ENCODE results near the gene NRG4.

The NRG4 gene

DNA sequence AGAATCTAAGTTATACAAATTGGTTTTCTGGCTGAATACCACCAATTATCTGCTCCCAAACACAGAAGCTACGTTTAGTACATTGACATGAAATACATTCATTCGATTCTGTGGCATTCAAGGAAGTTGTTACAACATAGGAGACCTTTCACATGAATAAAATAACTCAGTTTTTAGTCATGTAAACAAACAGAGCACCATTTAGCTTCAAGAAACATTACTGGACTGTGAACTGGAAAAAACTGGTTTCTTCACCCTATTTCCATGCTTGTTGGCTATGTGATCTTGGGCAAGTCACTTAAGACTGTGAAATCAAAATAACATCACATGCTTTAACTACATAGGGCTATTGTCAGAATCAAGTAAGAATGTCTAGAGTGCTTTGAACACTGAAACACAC is 46.2 kb downstream of the NRG4 start:
- DNase-seq (ENCODE audit: low read depth, low spot score), result no peak
- no peaks in the 10 kb centered on the region for H3K9me3 ChIP-seq (ENCODE audit: insufficient read depth, low read length)
- H3K27me3 ChIP-seq (ENCODE audit: insufficient read depth, insufficient read length), result no peaks in the 10 kb centered on the region
- no peaks in the 10 kb centered on the region for H3K4me1 ChIP-seq (ENCODE audit: insufficient read depth, insufficient read length)
- H3K9ac ChIP-seq (ENCODE audit: insufficient read length, low read depth), result no peak overlapping the region
- no peaks in the 10 kb centered on the region for H3K36me3 ChIP-seq (ENCODE audit: insufficient read depth, insufficient read length, low read length)
- H3K4me3 ChIP-seq (ENCODE audit: insufficient read length, low read depth), result no peak overlapping the region
- TF ChIP-seq YY1 (IDR thresholded peaks at IDR 0.05; ENCODE audit: insufficient read depth, insufficient read length) (no peak), ZNF274 (IDR thresholded peaks at IDR 0.05; ENCODE audit: low read depth, low read length) (no peak), SUZ12 (IDR thresholded peaks at IDR 0.05; ENCODE audit: extremely low read depth, insufficient read depth, insufficient read length) (no peak)

GRCh38 chr15:75961331-75961730 is 50.9 kb downstream of the NRG4 start:
- no peaks in the 10 kb centered on the region for H3K4me1 ChIP-seq (ENCODE audit: insufficient read depth, insufficient read length)
- TF ChIP-seq ZNF274 (IDR thresholded peaks at IDR 0.05; ENCODE audit: low read depth, low read length), result no peak
- no peak for TF ChIP-seq SUZ12 (IDR thresholded peaks at IDR 0.05; ENCODE audit: extremely low read depth, insufficient read depth, insufficient read length)
- no peak for TF ChIP-seq YY1 (IDR thresholded peaks at IDR 0.05; ENCODE audit: insufficient read depth, insufficient read length)
- DNase-seq (ENCODE audit: low read depth, low spot score), result no peak
- H3K9ac ChIP-seq (ENCODE audit: insufficient read length, low read depth), result no peak overlapping the region
- no peak overlapping the region for H3K4me3 ChIP-seq (ENCODE audit: insufficient read length, low read depth)
- no peaks in the 10 kb centered on the region for H3K27me3 ChIP-seq (ENCODE audit: insufficient read depth, insufficient read length)
- no peaks in the 10 kb centered on the region for H3K36me3 ChIP-seq (ENCODE audit: insufficient read depth, insufficient read length, low read length)
- no peaks in the 10 kb centered on the region for H3K9me3 ChIP-seq (ENCODE audit: insufficient read depth, low read length)

- H3K27me3 ChIP-seq (ENCODE audit: insufficient read depth, insufficient read length), result no peaks in the 10 kb centered on the region
- DNase-seq (ENCODE audit: low read depth, low spot score), result no peak
- no peaks in the 10 kb centered on the region for H3K4me1 ChIP-seq (ENCODE audit: insufficient read depth, insufficient read length)
- no peak overlapping the region for H3K9ac ChIP-seq (ENCODE audit: insufficient read length, low read depth)
- H3K4me3 ChIP-seq (ENCODE audit: insufficient read length, low read depth), result no peak overlapping the region
- H3K36me3 ChIP-seq (ENCODE audit: insufficient read depth, insufficient read length, low read length), result no peaks in the 10 kb centered on the region
- H3K9me3 ChIP-seq (ENCODE audit: insufficient read depth, low read length), result no peaks in the 10 kb centered on the region
- TF ChIP-seq YY1 (IDR thresholded peaks at IDR 0.05; ENCODE audit: insufficient read depth, insufficient read length) (no peak), SUZ12 (IDR thresholded peaks at IDR 0.05; ENCODE audit: extremely low read depth, insufficient read depth, insufficient read length) (no peak), ZNF274 (IDR thresholded peaks at IDR 0.05; ENCODE audit: low read depth, low read length) (no peak)
These were observed 56.5 kb downstream of the NRG4 start for GRCh38 chr15:75955720-75956119.

DNA sequence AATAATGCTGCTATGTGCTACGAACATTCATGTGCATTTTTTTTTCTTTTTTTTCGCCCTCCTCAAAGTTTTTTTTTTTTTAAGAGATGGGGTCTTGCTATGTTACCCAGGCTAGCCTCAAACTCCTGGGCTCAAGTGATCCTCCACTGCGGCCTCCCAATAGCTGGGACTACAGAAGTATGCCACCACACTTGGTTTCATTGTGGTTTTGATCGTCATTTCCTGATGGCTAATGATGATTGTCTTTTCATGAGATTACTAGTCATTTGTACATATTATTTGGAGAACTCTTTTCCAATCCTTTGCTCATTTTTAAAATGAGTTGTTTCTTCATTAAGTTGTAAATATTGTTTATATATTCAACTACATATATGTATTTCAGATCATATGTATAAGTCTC is 59.7 kb downstream of the NRG4 start:
- H3K27me3 ChIP-seq (ENCODE audit: insufficient read depth, insufficient read length), result no peaks in the 10 kb centered on the region
- H3K36me3 ChIP-seq (ENCODE audit: insufficient read depth, insufficient read length, low read length), result no peaks in the 10 kb centered on the region
- H3K4me3 ChIP-seq (ENCODE audit: insufficient read length, low read depth), result no peak overlapping the region
- DNase-seq (ENCODE audit: low read depth, low spot score), result no peak
- no peak overlapping the region for H3K9ac ChIP-seq (ENCODE audit: insufficient read length, low read depth)
- TF ChIP-seq YY1 (IDR thresholded peaks at IDR 0.05; ENCODE audit: insufficient read depth, insufficient read length), result no peak
- TF ChIP-seq SUZ12 (IDR thresholded peaks at IDR 0.05; ENCODE audit: extremely low read depth, insufficient read depth, insufficient read length), result no peak
- TF ChIP-seq ZNF274 (IDR thresholded peaks at IDR 0.05; ENCODE audit: low read depth, low read length), result no peak
- no peaks in the 10 kb centered on the region for H3K4me1 ChIP-seq (ENCODE audit: insufficient read depth, insufficient read length)
- H3K9me3 ChIP-seq (ENCODE audit: insufficient read depth, low read length), result no peaks in the 10 kb centered on the region

DNA sequence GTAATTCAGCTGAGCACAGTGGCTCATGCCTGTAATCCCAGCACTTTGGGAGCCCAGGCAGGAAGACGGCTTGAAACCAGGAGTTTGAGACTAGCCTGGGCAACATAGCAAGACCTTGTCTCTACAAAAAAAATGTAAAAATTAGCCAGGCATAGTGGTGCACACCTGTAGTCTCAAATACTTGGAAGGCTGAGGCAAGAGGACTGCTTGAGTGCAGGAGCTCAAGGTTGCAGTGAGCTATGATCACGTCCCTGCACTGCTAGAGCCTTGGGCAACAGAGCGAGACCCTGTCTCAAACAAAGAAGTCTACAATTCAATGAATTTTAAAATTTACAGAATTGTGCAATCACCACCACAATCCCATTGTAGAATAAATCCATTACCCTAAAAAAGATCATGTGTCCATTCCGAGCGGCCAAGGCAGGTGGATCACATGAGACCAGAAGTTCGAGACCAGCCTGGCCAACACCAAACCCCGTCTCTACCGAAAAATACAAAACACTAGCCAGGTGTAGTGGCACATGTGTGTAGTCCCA is 63.4 kb downstream of the NRG4 start:
- DNase-seq (ENCODE audit: low read depth, low spot score), result no peak
- H3K4me3 ChIP-seq (ENCODE audit: insufficient read length, low read depth), result no peak overlapping the region
- no peak overlapping the region for H3K9ac ChIP-seq (ENCODE audit: insufficient read length, low read depth)
- no peaks in the 10 kb centered on the region for H3K36me3 ChIP-seq (ENCODE audit: insufficient read depth, insufficient read length, low read length)
- H3K9me3 ChIP-seq (ENCODE audit: insufficient read depth, low read length), result no peaks in the 10 kb centered on the region
- no peak for TF ChIP-seq SUZ12 (IDR thresholded peaks at IDR 0.05; ENCODE audit: extremely low read depth, insufficient read depth, insufficient read length)
- TF ChIP-seq YY1 (IDR thresholded peaks at IDR 0.05; ENCODE audit: insufficient read depth, insufficient read length), result no peak
- no peak for TF ChIP-seq ZNF274 (IDR thresholded peaks at IDR 0.05; ENCODE audit: low read depth, low read length)
- H3K4me1 ChIP-seq (ENCODE audit: insufficient read depth, insufficient read length), result no peaks in the 10 kb centered on the region
- no peaks in the 10 kb centered on the region for H3K27me3 ChIP-seq (ENCODE audit: insufficient read depth, insufficient read length)

DNA sequence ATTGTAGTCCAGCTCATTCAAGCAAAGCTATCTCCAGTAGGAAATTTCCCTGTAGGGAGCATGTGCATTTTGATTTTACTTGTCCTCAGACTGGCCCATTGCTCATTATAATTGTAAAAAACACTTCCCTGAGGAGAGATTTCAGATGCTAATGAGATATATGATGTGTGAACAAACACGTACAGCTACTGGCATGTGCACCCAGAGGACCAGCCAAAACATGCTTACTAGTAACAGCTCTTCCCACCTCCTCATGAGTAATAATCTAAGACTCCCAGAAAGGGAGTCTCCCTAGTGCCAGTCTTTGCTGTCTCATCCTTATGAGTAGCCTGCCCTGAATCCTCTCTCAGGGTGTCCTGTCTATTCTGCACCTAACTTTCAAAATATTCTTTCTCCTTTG is 65.1 kb downstream of the NRG4 start:
- TF ChIP-seq YY1 (IDR thresholded peaks at IDR 0.05; ENCODE audit: insufficient read depth, insufficient read length), result no peak
- no peak for TF ChIP-seq ZNF274 (IDR thresholded peaks at IDR 0.05; ENCODE audit: low read depth, low read length)
- no peak for TF ChIP-seq SUZ12 (IDR thresholded peaks at IDR 0.05; ENCODE audit: extremely low read depth, insufficient read depth, insufficient read length)
- H3K27me3 ChIP-seq (ENCODE audit: insufficient read depth, insufficient read length), result no peaks in the 10 kb centered on the region
- no peak for DNase-seq (ENCODE audit: low read depth, low spot score)

DNA sequence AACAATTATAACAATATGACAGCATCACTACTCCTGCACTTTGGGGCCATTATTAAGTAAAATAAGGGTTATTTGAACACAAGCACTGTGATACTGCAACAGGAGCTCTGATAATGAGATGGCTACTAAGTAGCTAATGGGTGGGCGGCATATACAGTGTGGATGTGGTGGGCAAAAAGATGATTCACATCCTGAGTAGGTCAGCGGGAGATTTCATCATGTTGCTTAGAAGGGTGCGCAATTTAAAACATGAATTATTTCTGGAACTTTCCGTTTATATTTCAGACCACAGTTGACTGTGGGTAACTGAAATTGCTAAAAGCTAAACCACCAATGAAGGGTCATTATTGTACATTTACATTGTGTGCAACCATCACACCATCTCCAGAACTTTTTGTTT is 66.3 kb downstream of the NRG4 start:
- H3K27me3 ChIP-seq (ENCODE audit: insufficient read depth, insufficient read length), result no peaks in the 10 kb centered on the region
- H3K9me3 ChIP-seq (ENCODE audit: insufficient read depth, low read length), result no peaks in the 10 kb centered on the region
- no peak overlapping the region for H3K4me3 ChIP-seq (ENCODE audit: insufficient read length, low read depth)
- no peak for DNase-seq (ENCODE audit: low read depth, low spot score)
- no peaks in the 10 kb centered on the region for H3K36me3 ChIP-seq (ENCODE audit: insufficient read depth, insufficient read length, low read length)
- H3K9ac ChIP-seq (ENCODE audit: insufficient read length, low read depth), result no peak overlapping the region
- TF ChIP-seq ZNF274 (IDR thresholded peaks at IDR 0.05; ENCODE audit: low read depth, low read length), result no peak
- no peak for TF ChIP-seq YY1 (IDR thresholded peaks at IDR 0.05; ENCODE audit: insufficient read depth, insufficient read length)
- TF ChIP-seq SUZ12 (IDR thresholded peaks at IDR 0.05; ENCODE audit: extremely low read depth, insufficient read depth, insufficient read length), result no peak
- H3K4me1 ChIP-seq (ENCODE audit: insufficient read depth, insufficient read length), result no peaks in the 10 kb centered on the region

More for the DNA sequence above, 65.1 kb downstream of the NRG4 start:
- Histone ChIP-seq H3K4me1 (ENCODE audit: insufficient read depth, insufficient read length) (no peaks in the 10 kb centered on the region), H3K36me3 (ENCODE audit: insufficient read depth, insufficient read length, low read length) (no peaks in the 10 kb centered on the region), H3K9ac (ENCODE audit: insufficient read length, low read depth) (no peak overlapping the region), H3K4me3 (ENCODE audit: insufficient read length, low read depth) (no peak overlapping the region), H3K9me3 (ENCODE audit: insufficient read depth, low read length) (no peaks in the 10 kb centered on the region)

Measured in NT2/D1 (cell line).